ENCODE data around the gene WFDC9.

GRCh38 chr20:45612314-45612713 lies 18.8 kb downstream of the WFDC9 start:
- no peak for TF ChIP-seq CTCF (IDR thresholded peaks at IDR 0.05)
- no peak for TF ChIP-seq POLR2A (IDR thresholded peaks at IDR 0.05)
- no peak for TF ChIP-seq POLR2AphosphoS5 (IDR thresholded peaks at IDR 0.05)
- no peak for TF ChIP-seq EP300 (IDR thresholded peaks at IDR 0.05)
